IMR-90 (cell line): ENCODE data around the gene NPEPPS.
"Not testable (repeated sequence)": the region's sequence is repeated elsewhere in the genome, so short reads cannot be mapped to it uniquely, and the experiment has no call there.

Experiments
- BHLHE40 ChIP-seq: fragments of 150-350 bp; IDR thresholded peaks from 2 replicates; pipeline ENCODE4 v1.6.1; 2016; ENCODE audit warnings: mild to moderate bottlenecking, low read depth, low read length
- CEBPB ChIP-seq: IDR thresholded peaks from 2 replicates; pipeline ENCODE4 v1.6.1; 2012; ENCODE audit warnings: low read depth, low read length, improper control_type of control experiment
- CTCF ChIP-seq: conservative IDR thresholded peaks from 2 replicates; pipeline ENCODE4 v1.5.1; 2012; ENCODE audit warnings: mild to moderate bottlenecking, low read depth, low read length, improper control_type of control experiment
- FOS ChIP-seq: fragments of 150-350 bp; IDR thresholded peaks from 2 replicates; pipeline ENCODE4 v1.6.1; 2016; ENCODE audit warnings: low read depth, low read length
- MAFK ChIP-seq: IDR thresholded peaks from 2 replicates; pipeline ENCODE4 v1.6.1; 2012; ENCODE audit warnings: low read depth, low read length, improper control_type of control experiment
- MAZ ChIP-seq: IDR thresholded peaks from 2 replicates; pipeline ENCODE4 v1.6.1; 2012; ENCODE audit warnings: low read depth, mild to moderate bottlenecking, low read length, improper control_type of control experiment, moderate library complexity, borderline replicate concordance
- MXI1 ChIP-seq: IDR thresholded peaks from 2 replicates; pipeline ENCODE4 v1.6.1; 2012; ENCODE audit warnings: low read depth, mild to moderate bottlenecking, low read length, moderate library complexity, borderline replicate concordance
- POLR2A ChIP-seq: IDR thresholded peaks from 2 replicates; pipeline ENCODE4 v1.6.1; 2012; ENCODE audit warnings: mild to moderate bottlenecking, low read depth, low read length
- SMC3 ChIP-seq: fragments of 150-350 bp; IDR thresholded peaks from 2 replicates; pipeline ENCODE4 v1.6.1; 2016; ENCODE audit warnings: low read depth, mild to moderate bottlenecking, antibody characterized with exemption, low read length, moderate library complexity

GRCh38 chr17:47522341-47522740 is 8.6 kb upstream of the NPEPPS start:
- not testable (repeated sequence) for TF ChIP-seq CTCF, POLR2A, MAFK, CEBPB, BHLHE40, SMC3, MAZ, MXI1, FOS
